ENCODE data around the gene SLIT3.

DNA sequence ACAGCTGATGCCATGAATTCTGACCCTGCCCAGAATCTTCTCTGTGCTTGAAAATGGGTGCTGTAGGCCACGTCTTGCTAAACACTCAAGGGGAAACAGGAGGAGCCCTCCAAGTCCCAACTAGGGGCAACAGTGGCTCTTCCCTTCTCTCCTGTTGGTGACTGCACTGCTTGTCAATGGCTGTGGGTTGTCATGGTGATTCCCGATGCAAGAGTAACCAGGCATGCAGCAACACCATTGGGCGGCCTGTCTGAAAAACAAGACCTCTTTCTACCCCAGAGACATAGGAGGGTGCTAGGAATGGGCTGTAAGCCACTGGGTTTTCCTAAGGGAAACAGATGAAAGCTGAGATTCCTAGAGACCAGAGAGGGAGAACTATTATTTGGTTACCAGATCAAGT is 520.1 kb downstream of the SLIT3 start:
- no peak for TF ChIP-seq CTCF (IDR thresholded peaks at IDR 0.05; ENCODE audit: low read depth, low read length)
- TF ChIP-seq EZH2phosphoT487 (IDR thresholded peaks at IDR 0.05; ENCODE audit: low read depth), result no peak
